Tibial artery (tissue), 4 donors: ENCODE data around the gene PYGB.
A peak's percentile ranks its signal among the peaks of the same experiment; 100 is the strongest.

Experiments
- DNase-seq, 2 donors: peaks; one replicate each; pipeline ENCODE4 v3.0.0-alpha.2; 2019
- H3K27ac ChIP-seq, 2 donors: fragments of 200-600 bp; sonication (generic) in 1 of 2; 1 replicate in 1 of 2; 2 replicates in 1 of 2; pipeline ENCODE4 v1.5.1; 2018 to 2019; ENCODE audit warnings: mild to moderate bottlenecking in 1 of 2
- H3K27me3 ChIP-seq, 2 donors: fragments of 200-600 bp; sonication (generic) in 1 of 2; one replicate each; pipeline versions ENCODE4 v1.5.1 to v1.6.0; 2016 to 2019
- H3K36me3 ChIP-seq, 3 donors: fragments of 200-600 bp; sonication (generic) in 2 of 3; one replicate each; pipeline ENCODE4 v1.5.1; 2016 to 2019; ENCODE audit warnings: mild to moderate bottlenecking in 2 of 3
- H3K4me1 ChIP-seq, 4 donors: fragments of 200-600 bp; sonication (generic) in 2 of 4; 1 replicate in 3 of 4; 2 replicates in 1 of 4; pipeline ENCODE4 v1.5.1; 2016 to 2019
- H3K4me3 ChIP-seq, 2 donors: fragments of 200-600 bp; sonication (generic) in 1 of 2; 1 replicate in 1 of 2; 2 replicates in 1 of 2; pipeline ENCODE4 v1.5.1; 2018 to 2019; ENCODE audit warnings: mild to moderate bottlenecking in 2 of 2
- H3K9me3 ChIP-seq, 3 donors: fragments of 200-600 bp; sonication (generic) in 1 of 3; one replicate each; pipeline ENCODE4 v1.5.1; 2016 to 2019
- CTCF ChIP-seq, 2 experiments: fragments of 200-600 bp in 1 of 2; fragments of 450-650 bp in 1 of 2; IDR thresholded peaks; one replicate each; pipeline ENCODE4 v1.5.1; 2017 to 2019; ENCODE audit warnings: antibody characterized with exemption in 2 of 2, mild to moderate bottlenecking in 1 of 2, moderate library complexity in 1 of 2
- intact Hi-C: fragments of 100-400 bp; cut with DNase I; formaldehyde crosslinking; loops from one replicate; pipeline ENCODE4 v1.15.0; 2023; ENCODE audit warnings: low total_unique reads

PYGB gene

GRCh38 chr20:25204550-25205276 lies 43.2 kb upstream of the PYGB start:
- Histone ChIP-seq H3K27ac (no peak overlapping the region), H3K36me3 (peaks cover under 1 to 13% (median under 1%) of the 10 kb centered on the region in 3 donors), H3K27me3 (no peaks in the 10 kb centered on the region), H3K4me3 (no peak overlapping the region), H3K4me1 (peaks cover 0 to 18% (median 5%) of the 10 kb centered on the region in 4 donors), H3K9me3 (no peaks in the 10 kb centered on the region)
- DNase-seq: no peak
- intact Hi-C loops: no loop called here
- no peak for TF ChIP-seq CTCF (IDR thresholded peaks at IDR 0.05)

- intact Hi-C loops: no loop called here
- Histone ChIP-seq H3K27ac (no peak overlapping the region), H3K36me3 (peaks cover 8 to 20% (median 9%) of the 10 kb centered on the region in 3 donors), H3K4me3 (no peak overlapping the region), H3K27me3 (no peaks in the 10 kb centered on the region), H3K4me1 (peaks cover 0 to 10% (median 5%) of the 10 kb centered on the region in 4 donors), H3K9me3 (no peaks in the 10 kb centered on the region)
- no peak for DNase-seq
- no peak for TF ChIP-seq CTCF (IDR thresholded peaks at IDR 0.05)
Observed at GRCh38 chr20:25205277-25206062, 42.4 kb upstream of the PYGB start.

DNA sequence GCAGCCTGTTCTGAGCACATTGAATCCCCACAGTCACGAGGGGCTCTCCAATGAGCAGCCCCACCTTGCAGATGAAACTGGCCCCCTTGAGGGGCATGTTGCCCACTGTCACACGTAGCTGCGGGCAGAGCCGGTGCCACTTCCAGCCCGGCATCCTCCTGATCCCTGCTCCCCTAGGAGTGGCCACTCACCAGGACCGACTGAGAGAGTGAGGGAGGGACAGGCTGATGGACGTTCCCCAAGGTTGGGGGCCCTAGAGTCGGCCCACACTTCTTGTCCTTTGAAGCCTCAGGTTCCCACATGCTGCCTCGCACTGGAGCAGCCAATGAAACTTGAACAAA lies 41.9 kb upstream of the PYGB start:
- no peak overlapping the region for H3K27ac ChIP-seq
- no peak for TF ChIP-seq CTCF (IDR thresholded peaks at IDR 0.05)

DNA sequence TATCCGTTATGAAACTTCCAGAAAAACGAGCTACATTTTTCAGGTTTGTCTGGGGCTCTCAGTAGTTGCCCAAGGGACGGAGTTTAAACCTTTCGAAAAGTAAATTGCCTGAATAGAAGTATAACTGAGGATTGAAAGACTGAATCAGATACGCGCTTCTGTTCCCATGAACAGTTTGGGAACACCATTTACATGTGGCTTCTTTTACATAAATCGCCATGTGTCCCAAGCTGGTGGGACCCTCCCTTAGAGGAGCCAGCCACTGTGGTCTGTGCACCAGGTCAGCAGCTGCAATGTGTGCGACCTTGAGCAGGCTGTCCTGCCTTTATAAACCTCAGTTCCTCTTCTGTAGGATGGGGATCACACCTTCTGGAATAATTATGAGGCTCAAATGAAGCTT lies 41.3 kb upstream of the PYGB start:
- H3K4me3 ChIP-seq: no peak overlapping the region
- H3K27ac ChIP-seq: no peak overlapping the region
- DNase-seq: no peak
- intact Hi-C loops: no loop called here
- no peak for TF ChIP-seq CTCF (IDR thresholded peaks at IDR 0.05)
- H3K4me1 ChIP-seq: peaks cover 0 to 10% (median 2%) of the 10 kb centered on the region in 4 donors
- H3K27me3 ChIP-seq: no peaks in the 10 kb centered on the region
- H3K9me3 ChIP-seq: no peaks in the 10 kb centered on the region
- peaks cover 16 to 31% (median 18%) of the 10 kb centered on the region in 3 donors for H3K36me3 ChIP-seq

More for the DNA sequence above, 41.9 kb upstream of the PYGB start:
- Histone ChIP-seq H3K4me3 (no peak overlapping the region), H3K27me3 (no peaks in the 10 kb centered on the region), H3K9me3 (no peaks in the 10 kb centered on the region), H3K36me3 (peaks cover 11 to 26% (median 13%) of the 10 kb centered on the region in 3 donors), H3K4me1 (peaks cover 0 to 10% (median 2%) of the 10 kb centered on the region in 4 donors)
- intact Hi-C loops: no loop called here
- no peak for DNase-seq

GRCh38 chr20:25207149-25207959 lies 40.5 kb upstream of the PYGB start:
- H3K4me3 ChIP-seq: no peak overlapping the region

More at GRCh38 chr20:25207149-25207959, 40.5 kb upstream of the PYGB start:
- H3K27me3 ChIP-seq: no peaks in the 10 kb centered on the region
- H3K4me1 ChIP-seq: peaks cover 0 to 10% (median 2%) of the 10 kb centered on the region in 4 donors
- no peak for TF ChIP-seq CTCF (IDR thresholded peaks at IDR 0.05)
- peak in 1 of 2 donors; percentile 63 for DNase-seq
- intact Hi-C loops: no loop called here
- H3K27ac ChIP-seq: no peak overlapping the region
- peaks cover 25 to 39% (median 26%) of the 10 kb centered on the region in 3 donors for H3K36me3 ChIP-seq
- no peaks in the 10 kb centered on the region for H3K9me3 ChIP-seq
